Measurements from ENCODE around the gene YOD1. TPM values are rescaled to one million over a fixed set of nuclear protein-coding genes. Genes with fewer than 3 reads are reported as not detected.

The YOD1 gene
- total RNA-seq = 3.4 and 4.4 TPM in 2 replicates

GRCh38 chr1:207051191-207051943 lies at the start of gene YOD1:
Gene YOD1, minus strand, starts transcription at chr1:207051208. Its CDS starts 178 bp downstream, at chr1:207051030.

GRCh38 chr1:207088701-207089626 lies 38.0 kb upstream of the YOD1 start, which contains the start of gene C4BPB:
Gene C4BPB, plus strand, starts transcription at chr1:207088860. Its CDS starts 672 bp downstream, at chr1:207089532.

GRCh38 chr1:207052911-207053769 lies 2.1 kb upstream of the YOD1 start, which contains the start of gene PFKFB2:
Gene PFKFB2, plus strand, starts transcription at chr1:207053275. Its CDS starts 1,443 bp downstream, at chr1:207054718.

GRCh38 chr1:207032528-207033017 lies 18.4 kb downstream of the YOD1 start, which contains the start of gene C1orf116:
Gene C1orf116, minus strand, starts transcription at chr1:207032756. Its CDS starts 5,158 bp downstream, at chr1:207027598.

Other genes with a start within 250 kb of the YOD1 start
- not detected in 2 replicates for gene IL20, start 185.6 kb downstream of the YOD1 start, total RNA-seq
- gene IL24, start 153.8 kb downstream of the YOD1 start, total RNA-seq = 0.12 TPM in 1 of 2 replicates, not detected in the other
- 1.3 and 1.6 TPM in 2 replicates for gene FCMR, start 129.3 kb downstream of the YOD1 start, total RNA-seq
- gene PIGR, start 104.7 kb downstream of the YOD1 start, total RNA-seq = not detected in 2 replicates
- not detected in 2 replicates for gene FCAMR, start 80.7 kb downstream of the YOD1 start, total RNA-seq
- not detected in 2 replicates for gene C1orf116, start 18.5 kb downstream of the YOD1 start, total RNA-seq
- 3.3 and 3.4 TPM in 2 replicates for gene PFKFB2, start 2.1 kb upstream of the YOD1 start, total RNA-seq
- not detected in 2 replicates for gene C4BPB, start 37.7 kb upstream of the YOD1 start, total RNA-seq
- gene C4BPA, start 53.0 kb upstream of the YOD1 start, total RNA-seq = not detected in 2 replicates